ACC112 (cell line): Measurements from ENCODE around the gene SMIM3.
A peak's percentile ranks its signal among the peaks of the same experiment; 100 is the strongest.

Experiments used
- H2AFZ ChIP-seq: fragments of 200-600 bp; sonication (generic); one replicate; pipeline ENCODE4 v1.6.0; 2017; ENCODE audit warnings: antibody characterized with exemption, low read length; ENCODE audit not compliant: unreplicated experiment
- H3K27ac ChIP-seq: fragments of 200-600 bp; sonication (generic); 2 replicates; pipeline ENCODE4 v1.5.1; 2014; ENCODE audit warnings: low read depth, mild to moderate bottlenecking, antibody characterized with exemption, low read length, moderate library complexity
- H3K27me3 ChIP-seq: fragments of 200-600 bp; sonication (generic); 2 replicates; pipeline ENCODE4 v1.6.1; 2014; ENCODE audit warnings: mild to moderate bottlenecking, antibody characterized with exemption, low read length, moderate library complexity, mixed read lengths; ENCODE audit not compliant: insufficient read depth
- H3K36me3 ChIP-seq: fragments of 200-600 bp; sonication (generic); 2 replicates; pipeline ENCODE4 v1.6.1; 2016; ENCODE audit warnings: mild to moderate bottlenecking, antibody characterized with exemption, low read length, moderate library complexity, mixed read lengths; ENCODE audit not compliant: insufficient read depth
- H3K4me1 ChIP-seq: fragments of 200-600 bp; sonication (generic); one replicate; pipeline ENCODE4 v1.6.1; 2016; ENCODE audit warnings: low read length, mixed read lengths; ENCODE audit not compliant: insufficient read depth, unreplicated experiment, control insufficient read depth
- H3K4me3 ChIP-seq: fragments of 200-600 bp; sonication (generic); 2 replicates; pipeline ENCODE4 v1.5.1; 2014; ENCODE audit warnings: mild to moderate bottlenecking, low read depth, low read length
- H3K79me2 ChIP-seq: fragments of 200-600 bp; sonication (generic); one replicate; pipeline ENCODE4 v1.6.0; 2016; ENCODE audit warnings: low read length; ENCODE audit not compliant: control insufficient read depth, unreplicated experiment, insufficient read depth

The SMIM3 gene

GRCh38 chr5:150751096-150751891 lies 27.3 kb upstream of the SMIM3 start:
- no peak overlapping the region for H2AFZ ChIP-seq
- peaks cover 49% of the 10 kb centered on the region for H3K36me3 ChIP-seq
- peak overlapping the region; percentile 30 for H3K27ac ChIP-seq
- H3K79me2 ChIP-seq = peaks cover 50% of the 10 kb centered on the region
- no peaks in the 10 kb centered on the region for H3K27me3 ChIP-seq
- peak overlapping the region; percentile 18 for H3K4me3 ChIP-seq
- H3K4me1 ChIP-seq = peaks cover 15% of the 10 kb centered on the region

- no peak overlapping the region for H2AFZ ChIP-seq
- no peak overlapping the region for H3K27ac ChIP-seq
- no peaks in the 10 kb centered on the region for H3K27me3 ChIP-seq
- H3K79me2 ChIP-seq = peaks cover 69% of the 10 kb centered on the region
- no peak overlapping the region for H3K4me3 ChIP-seq
- H3K4me1 ChIP-seq = peaks cover 21% of the 10 kb centered on the region
- H3K36me3 ChIP-seq = peaks cover 49% of the 10 kb centered on the region
These were observed 25.1 kb upstream of the SMIM3 start for GRCh38 chr5:150753463-150753862.

- Histone ChIP-seq H3K79me2 (peaks cover 68% of the 10 kb centered on the region), H3K27ac (no peak overlapping the region), H3K36me3 (peaks cover 48% of the 10 kb centered on the region), H2AFZ (no peak overlapping the region), H3K4me1 (peaks cover 21% of the 10 kb centered on the region), H3K4me3 (no peak overlapping the region), H3K27me3 (no peaks in the 10 kb centered on the region)
These were observed 24.7 kb upstream of the SMIM3 start for GRCh38 chr5:150753863-150754262.

GRCh38 chr5:150757087-150757649 lies 21.4 kb upstream of the SMIM3 start:
- Histone ChIP-seq H3K27me3 (no peaks in the 10 kb centered on the region), H3K4me1 (peaks cover 11% of the 10 kb centered on the region), H3K27ac (peak overlapping the region; percentile 90), H2AFZ (no peak overlapping the region), H3K4me3 (peak overlapping the region; percentile 91), H3K79me2 (peaks cover 50% of the 10 kb centered on the region), H3K36me3 (peaks cover 27% of the 10 kb centered on the region)

- H3K4me3 ChIP-seq = peak overlapping the region; percentile 91
- H3K79me2 ChIP-seq = peaks cover 50% of the 10 kb centered on the region
- peak overlapping the region; percentile 7 for H2AFZ ChIP-seq
These were observed 20.4 kb upstream of the SMIM3 start for GRCh38 chr5:150758203-150758530.

GRCh38 chr5:150758531-150759333 lies 19.8 kb upstream of the SMIM3 start, which contains the start of gene DCTN4:
Gene DCTN4, minus strand, starts transcription at chr5:150759017. Its CDS starts 24 bp downstream, at chr5:150758993.
- Histone ChIP-seq H3K27ac (peak within 1 kb of the TSS; percentile 90), H3K36me3 (peaks cover 18% of the 10 kb centered on the region), H3K27me3 (no peaks in the 10 kb centered on the region), H3K4me1 (peaks cover 25% of the 10 kb centered on the region), H3K4me3 (peak within 1 kb of the TSS; percentile 91), H2AFZ (peak within 1 kb of the TSS; percentile 99), H3K79me2 (peaks cover 44% of the 10 kb centered on the region)

More at GRCh38 chr5:150758203-150758530, 20.4 kb upstream of the SMIM3 start:
- Histone ChIP-seq H3K27me3 (no peaks in the 10 kb centered on the region), H3K4me1 (peaks cover 21% of the 10 kb centered on the region), H3K36me3 (peaks cover 24% of the 10 kb centered on the region), H3K27ac (peak overlapping the region; percentile 90)

GRCh38 chr5:150759334-150759583 lies 19.3 kb upstream of the SMIM3 start:
- Histone ChIP-seq H3K4me1 (peaks cover 29% of the 10 kb centered on the region), H3K79me2 (peaks cover 39% of the 10 kb centered on the region), H3K27me3 (no peaks in the 10 kb centered on the region), H2AFZ (peak overlapping the region; percentile 99), H3K27ac (peak overlapping the region; percentile 90), H3K4me3 (peak overlapping the region; percentile 91), H3K36me3 (peaks cover 13% of the 10 kb centered on the region)

GRCh38 chr5:150762211-150762610 lies 16.3 kb upstream of the SMIM3 start:
- Histone ChIP-seq H3K27me3 (no peaks in the 10 kb centered on the region), H3K27ac (peak overlapping the region; percentile 96), H2AFZ (peak overlapping the region; percentile 37)

DNA sequence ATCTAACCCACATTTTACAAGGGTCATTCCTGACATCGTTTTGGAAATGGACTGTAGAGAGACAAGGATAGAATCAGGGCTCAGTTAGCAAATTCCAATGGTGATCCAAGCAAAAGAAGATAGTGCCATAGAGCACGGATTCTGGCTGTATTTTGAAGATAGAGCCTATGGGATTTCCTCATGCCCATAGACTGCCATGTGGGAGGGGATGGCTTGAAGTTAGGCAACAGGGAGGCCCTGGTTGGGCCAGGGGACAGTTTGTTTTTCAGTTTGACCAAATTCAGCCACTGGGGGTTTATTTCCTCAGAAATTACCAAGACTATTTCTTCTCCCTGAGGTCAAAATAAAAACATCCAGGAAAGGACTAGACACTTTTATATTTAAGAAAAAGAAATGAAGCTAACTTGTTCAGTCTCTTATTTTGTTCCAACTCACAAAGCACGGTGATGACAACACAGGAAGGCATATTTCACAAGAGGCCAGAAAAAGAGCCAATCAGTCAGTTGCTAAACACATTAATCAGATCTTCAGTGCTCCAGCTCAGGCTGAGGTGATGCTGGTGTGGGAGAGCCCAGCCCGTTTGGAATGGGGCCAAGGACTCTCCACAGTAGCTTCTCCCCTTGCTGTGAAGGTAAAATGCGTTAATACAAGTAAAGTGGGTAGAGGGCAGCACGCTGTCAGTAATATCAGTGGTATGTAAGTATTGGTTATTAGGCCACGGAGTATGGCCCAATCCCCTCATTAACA lies 15.4 kb upstream of the SMIM3 start:
- Histone ChIP-seq H2AFZ (peak overlapping the region; percentile 34), H3K4me3 (peak overlapping the region; percentile 4; the same call in 1 of the 2 replicates), H3K27ac (peak overlapping the region; percentile 96), H3K27me3 (no peaks in the 10 kb centered on the region), H3K36me3 (no peaks in the 10 kb centered on the region), H3K4me1 (peaks cover 24% of the 10 kb centered on the region), H3K79me2 (peaks cover under 1% of the 10 kb centered on the region)

More at GRCh38 chr5:150762211-150762610, 16.3 kb upstream of the SMIM3 start:
- Histone ChIP-seq H3K36me3 (no peaks in the 10 kb centered on the region), H3K4me1 (peaks cover 26% of the 10 kb centered on the region), H3K4me3 (no peak overlapping the region), H3K79me2 (peaks cover 10% of the 10 kb centered on the region)

DNA sequence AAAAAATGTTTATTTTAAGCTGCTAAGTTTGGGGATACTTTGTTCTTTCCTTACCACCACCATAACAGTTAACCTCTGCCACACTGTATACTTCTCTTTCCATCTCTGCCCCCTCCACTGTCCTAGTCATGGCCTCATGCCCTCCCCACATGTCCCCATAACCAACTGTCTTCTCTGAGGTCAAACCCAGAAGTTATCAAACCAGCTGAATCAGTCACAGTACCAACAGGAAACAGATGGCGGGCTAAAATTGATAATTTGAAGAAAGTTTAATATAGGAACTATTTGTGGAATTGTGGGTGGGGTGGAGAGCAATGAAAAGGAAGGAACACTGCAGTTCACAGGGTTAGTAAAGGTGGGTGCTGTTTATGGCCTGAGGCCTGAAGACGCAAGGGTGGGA lies 14.0 kb upstream of the SMIM3 start:
- H2AFZ ChIP-seq = no peak overlapping the region
- no peak overlapping the region for H3K27ac ChIP-seq
- no peak overlapping the region for H3K4me3 ChIP-seq
- H3K79me2 ChIP-seq = no peaks in the 10 kb centered on the region
- no peaks in the 10 kb centered on the region for H3K36me3 ChIP-seq
- H3K27me3 ChIP-seq = no peaks in the 10 kb centered on the region
- H3K4me1 ChIP-seq = peaks cover 23% of the 10 kb centered on the region
